HG03108 (cell line): ENCODE measurements around the gene BCL10.
"Not testable (repeated sequence)": the region's sequence is repeated elsewhere in the genome, so short reads cannot be mapped to it uniquely, and the experiment has no call there.

Experiments
- ATAC-seq: cut with Tn5 transposase; IDR thresholded peaks from one replicate; pipeline ENCODE4 v1.9.1; 2021; ENCODE audit warnings: moderate library complexity; ENCODE audit not compliant: unreplicated experiment

Gene BCL10

GRCh38 chr1:85268801-85269585 lies 7.4 kb downstream of the BCL10 start:
- no peak for ATAC-seq

GRCh38 chr1:85267313-85267712 lies 9.1 kb downstream of the BCL10 start:
- ATAC-seq, result no peak

- no peak for ATAC-seq
Measured at GRCh38 chr1:85264150-85264549, 12.3 kb downstream of the BCL10 start.

GRCh38 chr1:85262985-85263384 lies 13.4 kb downstream of the BCL10 start:
- ATAC-seq, result no peak

- no peak for ATAC-seq
Measured at GRCh38 chr1:85259912-85260274, 16.5 kb downstream of the BCL10 start.

GRCh38 chr1:85259118-85259911 lies 17.1 kb downstream of the BCL10 start, which contains the start of gene C1orf52:
TSS of gene C1orf52 (minus strand) at chr1:85259662. CDS start at chr1:85259633, 29 bp downstream.
- peak; percentile 98 for ATAC-seq

- no peak for ATAC-seq
Measured at GRCh38 chr1:85258536-85259117, 17.8 kb downstream of the BCL10 start.

GRCh38 chr1:85249042-85249441 lies 27.4 kb downstream of the BCL10 start:
- not testable (repeated sequence) for ATAC-seq

- ATAC-seq, result no peak
Measured at GRCh38 chr1:85245891-85246290, 30.5 kb downstream of the BCL10 start.

- ATAC-seq, result no peak
Measured at GRCh38 chr1:85245456-85245855, 31.0 kb downstream of the BCL10 start.

GRCh38 chr1:85244271-85245061 lies 32.0 kb downstream of the BCL10 start:
- no peak for ATAC-seq

GRCh38 chr1:85243372-85243771 lies 33.1 kb downstream of the BCL10 start:
- ATAC-seq, result no peak

GRCh38 chr1:85240643-85241042 lies 35.8 kb downstream of the BCL10 start:
- ATAC-seq, result no peak

- ATAC-seq, result no peak
Measured at GRCh38 chr1:85240174-85240601, 36.2 kb downstream of the BCL10 start.

- no peak for ATAC-seq
Measured at GRCh38 chr1:85237613-85238012, 38.8 kb downstream of the BCL10 start.

GRCh38 chr1:85230305-85230977 lies 46.0 kb downstream of the BCL10 start:
- no peak for ATAC-seq

- no peak for ATAC-seq
Measured at GRCh38 chr1:85229574-85230097, 46.8 kb downstream of the BCL10 start.

GRCh38 chr1:85228972-85229371 lies 47.5 kb downstream of the BCL10 start:
- ATAC-seq, result no peak

- ATAC-seq, result no peak
Measured at GRCh38 chr1:85225624-85226380, 50.6 kb downstream of the BCL10 start.
